GM23338 (cell line): ENCODE data around the gene GPR171. TPM values are rescaled to one million over a fixed set of nuclear protein-coding genes. Genes with fewer than 3 reads are reported as not detected.

Experiments
- ATAC-seq: fragments of 200-7000 bp; cut with Tn5 transposase; 3 replicates; pipeline ENCODE4 v1.9.1; 2020
- DNase-seq: peaks from one replicate; pipeline ENCODE4 v3.0.0-alpha.2; 2015; ENCODE audit warnings: low spot score
- H2AFZ ChIP-seq: fragments of 200-600 bp; sonication (generic); 2 replicates; pipeline ENCODE4 v1.8.0; 2016; ENCODE audit warnings: antibody characterized with exemption, mild to moderate bottlenecking, moderate library complexity
- H3F3A ChIP-seq: fragments of 200-600 bp; sonication (generic); replicated peaks from 2 replicates; pipeline ENCODE4 v1.8.0; 2017; ENCODE audit warnings: antibody characterized with exemption, mixed run types, low read depth
- H3K27ac ChIP-seq: fragments of 200-600 bp; sonication (generic); 2 replicates; pipeline ENCODE4 v1.6.1; 2016; ENCODE audit warnings: low read depth
- H3K27me3 ChIP-seq: fragments of 200-600 bp; sonication (generic); 2 replicates; pipeline ENCODE4 v1.8.0; 2016; ENCODE audit warnings: mild to moderate bottlenecking, mixed run types, moderate library complexity; ENCODE audit not compliant: insufficient read depth
- H3K36me3 ChIP-seq: fragments of 200-600 bp; sonication (generic); 2 replicates; pipeline ENCODE4 v1.8.0; 2016; ENCODE audit warnings: mild to moderate bottlenecking; ENCODE audit not compliant: insufficient read depth
- H3K4me1 ChIP-seq: fragments of 200-600 bp; sonication (generic); 2 replicates; pipeline ENCODE4 v1.8.0; 2016; ENCODE audit warnings: mild to moderate bottlenecking, moderate library complexity; ENCODE audit not compliant: insufficient read depth
- H3K4me2 ChIP-seq: fragments of 200-600 bp; sonication (generic); 2 replicates; pipeline ENCODE4 v1.7.1; 2017; ENCODE audit warnings: mixed run types
- H3K4me3 ChIP-seq: fragments of 200-600 bp; sonication (generic); 2 replicates; pipeline ENCODE4 v1.6.1; 2016; ENCODE audit warnings: mixed run types
- H3K79me2 ChIP-seq: fragments of 200-600 bp; sonication (generic); replicated peaks from 2 replicates; pipeline ENCODE4 v1.8.0; 2017; ENCODE audit warnings: mild to moderate bottlenecking; ENCODE audit not compliant: insufficient read depth
- H3K9me2 ChIP-seq: fragments of 200-600 bp; sonication (generic); 2 replicates; pipeline ENCODE4 v1.8.0; 2017; ENCODE audit not compliant: insufficient read depth
- H4K20me1 ChIP-seq: fragments of 200-600 bp; sonication (generic); replicated peaks from 2 replicates; pipeline ENCODE4 v1.8.0; 2017; ENCODE audit warnings: mild to moderate bottlenecking; ENCODE audit not compliant: insufficient read depth
- H3K27ac Mint-ChIP-seq: 2 replicates; pipeline ENCODE4 v1.8.0; 2020; ENCODE audit warnings: inconsistent platforms, mild to moderate bottlenecking, moderate library complexity, mixed read lengths
- H3K27me3 Mint-ChIP-seq: 3 replicates; pipeline ENCODE4 v1.8.0; 2022; ENCODE audit warnings: low read depth, mild to moderate bottlenecking, moderate library complexity, mixed read lengths, inconsistent platforms; ENCODE audit not compliant: insufficient read depth, poor library complexity
- H3K36me3 Mint-ChIP-seq: 3 replicates; pipeline ENCODE4 v1.8.0; 2021; ENCODE audit warnings: low read depth, mild to moderate bottlenecking, inconsistent platforms, moderate library complexity, mixed read lengths
- H3K4me1 Mint-ChIP-seq: 3 replicates; pipeline ENCODE4 v1.8.0; 2020; ENCODE audit warnings: mild to moderate bottlenecking, inconsistent platforms, mixed read lengths
- H3K4me3 Mint-ChIP-seq: 3 replicates; pipeline ENCODE4 v1.8.0; 2021; ENCODE audit warnings: moderate library complexity, mild to moderate bottlenecking, inconsistent platforms, mixed read lengths
- H3K9me3 Mint-ChIP-seq: 3 replicates; pipeline ENCODE4 v1.8.0; 2020; ENCODE audit warnings: moderate library complexity, mild to moderate bottlenecking, inconsistent platforms, mixed read lengths
- CREB1 ChIP-seq: fragments of 250-450 bp; sonication (Bioruptor Pico); IDR thresholded peaks from 2 replicates; pipeline ENCODE4 v1.5.0; 2020; ENCODE audit warnings: low read depth, mild to moderate bottlenecking, moderate library complexity
- CTCF ChIP-seq, 2 experiments: fragments of 200-600 bp in 1 of 2; sonication (generic) in 1 of 2; conservative IDR thresholded peaks; 2 replicates each; pipeline versions ENCODE4 v1.5.1 to v1.6.1; 2016 to 2017; ENCODE audit warnings: antibody characterized with exemption in 2 of 2, low read depth in 2 of 2, mild to moderate bottlenecking in 2 of 2, moderate library complexity in 1 of 2
- EZH2 ChIP-seq: fragments of 200-600 bp; sonication (generic); IDR thresholded peaks from one replicate; pipeline ENCODE4 v1.8.0; 2017; ENCODE audit warnings: antibody characterized with exemption, mild to moderate bottlenecking, low read depth; ENCODE audit not compliant: unreplicated experiment
- EZH2phosphoT487 ChIP-seq: fragments of 200-600 bp; sonication (generic); IDR thresholded peaks from one replicate; pipeline ENCODE4 v1.8.1; 2018; ENCODE audit warnings: antibody characterized with exemption; ENCODE audit not compliant: unreplicated experiment
- JUNB ChIP-seq: IDR thresholded peaks from one replicate; pipeline ENCODE4 v1.6.1; 2016; ENCODE audit warnings: antibody characterized with exemption; ENCODE audit not compliant: unreplicated experiment
- NANOG ChIP-seq: IDR thresholded peaks from 2 replicates; pipeline ENCODE4 v1.6.1; 2016; ENCODE audit warnings: antibody characterized with exemption, borderline replicate concordance
- POLR2AphosphoS5 ChIP-seq: IDR thresholded peaks from 2 replicates; pipeline ENCODE4 v1.6.1; 2016; ENCODE audit warnings: antibody characterized with exemption, low read depth
- ZNF114 ChIP-seq: fragments of 250-450 bp; sonication (Bioruptor Pico); IDR thresholded peaks from 2 replicates; pipeline ENCODE4 v1.5.0; 2020; ENCODE audit warnings: mild to moderate bottlenecking, moderate library complexity
- ZNF331 ChIP-seq: fragments of 250-450 bp; sonication (Bioruptor Pico); IDR thresholded peaks from 2 replicates; pipeline ENCODE4 v1.5.0; 2020; ENCODE audit warnings: low read depth, mild to moderate bottlenecking, moderate library complexity
- polyA plus RNA-seq: library from polyadenylated mRNA; unstranded; fragments of >200 nt; fragmentation: Nextera tagmentation; extraction: Ambion mirVana; gene quantifications from 2 replicates; pipeline ENCODE4 v1.2.1, GENCODE V29; 2016
- total RNA-seq: library from RNA; depleted of rRNA; stranded (reverse); fragments of >200 nt; shearing (Covaris generic); gene quantifications from 2 replicates; pipeline ENCODE4 v1.2.3, GENCODE V29; 2014
- TF ChIP-seq, protein P1 (sequence below): IDR thresholded peaks from one replicate; pipeline ENCODE4 v1.6.1; 2018; ENCODE audit warnings: antibody characterized with exemption; ENCODE audit not compliant: unreplicated experiment

The GPR171 gene
- total and polyA plus RNA-seq, 2 experiments from 2014 or later: 3.4 TPM; not detected in 1

DNA sequence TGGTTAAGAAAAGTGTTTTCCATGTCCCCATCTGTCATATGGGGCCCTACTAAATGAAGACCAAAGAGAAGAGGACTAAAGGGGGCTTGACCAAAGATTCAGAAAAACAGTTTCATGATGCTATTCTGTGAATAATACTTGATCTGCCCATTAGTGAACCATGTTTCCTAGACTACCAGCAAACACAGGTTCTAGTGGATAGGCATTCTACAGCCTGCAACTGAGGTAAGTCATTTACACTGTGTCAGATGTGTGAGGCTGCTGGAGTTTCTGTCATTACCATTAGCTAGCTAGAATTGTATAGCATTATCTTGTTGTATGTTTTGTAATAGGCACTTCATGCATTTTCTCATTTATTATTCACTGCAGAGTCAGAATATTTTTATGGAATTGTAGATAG is 6.6 kb downstream of the GPR171 start (continued):
- TF ChIP-seq CTCF (conservative IDR thresholded peaks at IDR 0.05; ENCODE audit: low read depth in 2 of 2) (no peak), EZH2 (no peak), CREB1 (CRISPR knock-in tag) (no peak), POLR2AphosphoS5 (no peak)

- ATAC-seq (no peak), DNase-seq (no peak)
- H3K36me3 Mint-ChIP-seq: 0 out of 3 replicates have a peak, but pooled peaks cover 5% of the 10 kb centered on the region
- TF ChIP-seq ZNF114 (no peak), CTCF (conservative IDR thresholded peaks at IDR 0.05; ENCODE audit: low read depth in 2 of 2) (no peak), NANOG (no peak), EZH2 (no peak), EZH2phosphoT487 (no peak), ZNF331 (no peak), JUNB (no peak)
- TF ChIP-seq, protein P1, sequence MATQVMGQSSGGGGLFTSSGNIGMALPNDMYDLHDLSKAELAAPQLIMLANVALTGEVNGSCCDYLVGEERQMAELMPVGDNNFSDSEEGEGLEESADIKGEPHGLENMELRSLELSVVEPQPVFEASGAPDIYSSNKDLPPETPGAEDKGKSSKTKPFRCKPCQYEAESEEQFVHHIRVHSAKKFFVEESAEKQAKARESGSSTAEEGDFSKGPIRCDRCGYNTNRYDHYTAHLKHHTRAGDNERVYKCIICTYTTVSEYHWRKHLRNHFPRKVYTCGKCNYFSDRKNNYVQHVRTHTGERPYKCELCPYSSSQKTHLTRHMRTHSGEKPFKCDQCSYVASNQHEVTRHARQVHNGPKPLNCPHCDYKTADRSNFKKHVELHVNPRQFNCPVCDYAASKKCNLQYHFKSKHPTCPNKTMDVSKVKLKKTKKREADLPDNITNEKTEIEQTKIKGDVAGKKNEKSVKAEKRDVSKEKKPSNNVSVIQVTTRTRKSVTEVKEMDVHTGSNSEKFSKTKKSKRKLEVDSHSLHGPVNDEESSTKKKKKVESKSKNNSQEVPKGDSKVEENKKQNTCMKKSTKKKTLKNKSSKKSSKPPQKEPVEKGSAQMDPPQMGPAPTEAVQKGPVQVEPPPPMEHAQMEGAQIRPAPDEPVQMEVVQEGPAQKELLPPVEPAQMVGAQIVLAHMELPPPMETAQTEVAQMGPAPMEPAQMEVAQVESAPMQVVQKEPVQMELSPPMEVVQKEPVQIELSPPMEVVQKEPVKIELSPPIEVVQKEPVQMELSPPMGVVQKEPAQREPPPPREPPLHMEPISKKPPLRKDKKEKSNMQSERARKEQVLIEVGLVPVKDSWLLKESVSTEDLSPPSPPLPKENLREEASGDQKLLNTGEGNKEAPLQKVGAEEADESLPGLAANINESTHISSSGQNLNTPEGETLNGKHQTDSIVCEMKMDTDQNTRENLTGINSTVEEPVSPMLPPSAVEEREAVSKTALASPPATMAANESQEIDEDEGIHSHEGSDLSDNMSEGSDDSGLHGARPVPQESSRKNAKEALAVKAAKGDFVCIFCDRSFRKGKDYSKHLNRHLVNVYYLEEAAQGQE: no peak
- Histone ChIP-seq H3K4me3 (no peak overlapping the region), H3K27me3 (no peaks in the 10 kb centered on the region), H3K4me2 (no peak overlapping the region), H3K27ac (no peak overlapping the region), H3K36me3 (0 out of 2 replicates have a peak, but pooled peaks cover 3% of the 10 kb centered on the region), H4K20me1 (no peaks in the 10 kb centered on the region), H2AFZ (no peak overlapping the region), H3F3A (no peaks in the 10 kb centered on the region), H3K9me2 (no peaks in the 10 kb centered on the region), H3K79me2 (no peaks in the 10 kb centered on the region), H3K4me1 (no peaks in the 10 kb centered on the region)
- H3K9me3 Mint-ChIP-seq: no peaks in the 10 kb centered on the region
- no peaks in the 10 kb centered on the region for H3K4me1 Mint-ChIP-seq
- no peak overlapping the region for H3K27ac Mint-ChIP-seq
- H3K4me3 Mint-ChIP-seq: no peak overlapping the region
- no peaks in the 10 kb centered on the region for H3K27me3 Mint-ChIP-seq
These were observed 7.2 kb downstream of the GPR171 start for GRCh38 chr3:151195826-151196225.
